Common myeloid progenitor, CD34-positive (primary cell): Measurements from ENCODE around the gene MYZAP.
A peak's percentile ranks its signal among the peaks of the same experiment; 100 is the strongest.

Experiments used
- CTCF ChIA-PET: fragments of 350-600 bp; sonication (Branson Sonifier 250); formaldehyde crosslinking; loops from one replicate; lab custom pipeline; 2021; ENCODE audit warnings: antibody characterized with exemption; lab: Charles Lee
- POLR2A ChIA-PET: fragments of 350-600 bp; sonication (Branson Sonifier 250); formaldehyde crosslinking; loops from one replicate; lab custom pipeline; 2021; ENCODE audit warnings: antibody characterized with exemption; lab: Charles Lee
- DNase-seq, 3 donors: peaks; one replicate each; pipeline versions ENCODE4 v3.0.0 to v3.0.0-alpha.2; 2013
- H3K27ac ChIP-seq, 2 experiments: 1 replicate in 1 of 2; 2 replicates in 1 of 2; pipeline ENCODE4 v1.7.0; 2013; ENCODE audit warnings: inconsistent platforms in 2 of 2, low read length in 2 of 2, mild to moderate bottlenecking in 2 of 2, low read depth in 1 of 2, moderate library complexity in 1 of 2; ENCODE audit not compliant: severe bottlenecking in 2 of 2, insufficient read depth in 1 of 2, poor library complexity in 1 of 2
- H3K27me3 ChIP-seq, 5 experiments: replicated peaks in 2 of 5; 1 replicate in 3 of 5; 2 replicates in 2 of 5; pipeline versions ENCODE4 v1.6.1 to v1.7.0; 2013; ENCODE audit warnings: low read length in 4 of 5, mild to moderate bottlenecking in 2 of 5, moderate library complexity in 2 of 5, inconsistent platforms in 1 of 5; ENCODE audit not compliant: insufficient read depth in 5 of 5, control insufficient read depth in 4 of 5
- H3K36me3 ChIP-seq, 4 experiments: 1 replicate in 2 of 4; 2 replicates in 2 of 4; pipeline versions ENCODE4 v1.6.1 to v1.7.0; 2013; ENCODE audit warnings: low read length in 3 of 4, control low read depth in 1 of 4, mild to moderate bottlenecking in 1 of 4; ENCODE audit not compliant: control insufficient read depth in 4 of 4, insufficient read depth in 4 of 4
- H3K4me1 ChIP-seq, 4 experiments: 1 replicate in 3 of 4; 2 replicates in 1 of 4; pipeline versions ENCODE4 v1.6.1 to v1.7.1; 2013; ENCODE audit warnings: low read length in 3 of 4, mild to moderate bottlenecking in 3 of 4, control low read depth in 1 of 4, inconsistent platforms in 1 of 4, moderate library complexity in 1 of 4; ENCODE audit not compliant: control insufficient read depth in 4 of 4, insufficient read depth in 4 of 4; ENCODE audit errors: control extremely low read depth in 1 of 4
- H3K4me3 ChIP-seq, 7 experiments: 1 replicate in 4 of 7; 2 replicates in 3 of 7; pipeline versions ENCODE4 v1.5.1 to v1.7.0; 2013; ENCODE audit warnings: mild to moderate bottlenecking in 7 of 7, low read length in 6 of 7, moderate library complexity in 6 of 7, inconsistent platforms in 2 of 7, low read depth in 2 of 7, control low read depth in 1 of 7; ENCODE audit not compliant: insufficient read depth in 4 of 7, control insufficient read depth in 1 of 7; ENCODE audit errors: extremely low read depth in 1 of 7
- H3K9me3 ChIP-seq, 5 experiments: 1 replicate in 4 of 5; 2 replicates in 1 of 5; pipeline versions ENCODE4 v1.6.1 to v1.7.1; 2013; ENCODE audit warnings: low read length in 4 of 5, mild to moderate bottlenecking in 2 of 5, inconsistent platforms in 1 of 5, low read depth in 1 of 5, moderate library complexity in 1 of 5; ENCODE audit not compliant: control insufficient read depth in 4 of 5, insufficient read depth in 2 of 5; ENCODE audit errors: control extremely low read depth in 1 of 5
- WGBS: methylation state at CpG from one replicate; pipeline ENCODE4 v1.1.5; 2013; ENCODE audit not compliant: insufficient coverage; 5-methylcytosine and 5-hydroxymethylcytosine counted together

MYZAP gene

DNA sequence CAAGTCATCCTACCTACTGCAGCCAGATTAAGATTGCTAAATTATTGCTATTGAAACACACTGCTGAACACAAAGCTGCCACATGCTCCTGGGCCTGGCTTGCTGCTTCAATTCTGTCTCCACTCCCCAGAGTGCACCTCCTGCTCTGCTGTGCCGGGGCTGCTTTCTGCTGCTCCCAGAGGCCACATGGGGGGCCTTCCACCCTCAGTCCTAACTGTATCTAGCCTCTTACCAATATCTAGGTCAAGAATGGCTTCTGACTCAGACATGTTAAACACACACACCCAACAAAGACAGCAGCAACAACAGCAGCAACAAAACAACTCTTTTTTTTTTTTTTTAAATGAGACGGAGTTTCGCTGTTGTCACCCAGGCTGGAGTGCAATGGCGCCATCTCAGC is 33.0 kb downstream of the MYZAP start:
- no peak for DNase-seq
- ChIA-PET CTCF (no interaction called here), POLR2A (no interaction called here)
- Histone ChIP-seq H3K9me3 (no peaks in the 10 kb centered on the region), H3K4me3 (no peak overlapping the region), H3K27ac (no peak overlapping the region), H3K4me1 (peaks cover 0 to 9% (median 0%) of the 10 kb centered on the region in 4 experiments), H3K27me3 (peaks cover 0 to 3% (median 0%) of the 10 kb centered on the region in 5 experiments), H3K36me3 (no peaks in the 10 kb centered on the region)
- 95% methylated on average over 3 of the region's 4 CpGs for WGBS

DNA sequence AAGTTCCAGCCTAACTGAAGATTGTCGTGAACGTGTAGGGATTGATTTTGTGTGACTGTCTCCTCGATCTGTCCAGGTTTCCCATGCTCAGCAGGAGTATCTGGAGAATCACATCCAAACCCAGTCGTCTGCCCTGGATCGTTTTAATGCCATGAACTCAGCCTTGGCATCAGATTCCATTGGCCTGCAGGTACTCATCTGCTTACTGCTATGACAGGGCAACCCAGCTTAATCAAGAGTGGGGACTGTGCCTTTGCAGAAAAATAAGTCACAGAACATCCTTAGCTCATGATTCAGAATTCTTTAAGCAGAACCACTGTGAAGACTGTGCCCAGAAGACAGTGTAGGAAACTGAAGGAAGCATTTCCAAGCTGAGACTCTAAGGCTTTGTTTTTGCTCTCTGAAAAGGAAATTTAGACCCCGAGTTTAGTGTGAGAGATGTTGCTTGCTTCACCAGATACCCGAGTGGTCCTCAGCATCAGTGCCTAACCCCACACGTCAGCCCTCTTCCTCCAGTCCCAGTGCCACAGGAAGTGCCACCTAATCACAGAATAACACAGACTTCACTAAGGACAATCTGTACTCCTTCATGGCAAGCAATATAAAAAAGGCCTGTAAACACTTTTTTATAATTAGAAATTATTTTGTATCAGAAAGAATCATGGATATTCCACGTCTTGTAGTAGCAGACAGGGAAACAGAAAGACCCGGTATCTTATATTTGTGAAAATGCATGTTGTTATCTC is 34.2 kb downstream of the MYZAP start:
- peaks cover 0 to 9% (median 0%) of the 10 kb centered on the region in 4 experiments for H3K4me1 ChIP-seq
- no peaks in the 10 kb centered on the region for H3K36me3 ChIP-seq
- H3K27ac ChIP-seq, result no peak overlapping the region
- ChIA-PET CTCF (no interaction called here), POLR2A (no interaction called here)
- H3K27me3 ChIP-seq, result peaks cover 0 to 3% (median 0%) of the 10 kb centered on the region in 5 experiments
- DNase-seq, result peak in 1 of 3 donors; percentile 7
- 99% methylated on average over 5 of the region's 10 CpGs for WGBS
- H3K4me3 ChIP-seq, result no peak overlapping the region
- H3K9me3 ChIP-seq, result no peaks in the 10 kb centered on the region

- WGBS, result 25% methylated on average over 3 of the region's 8 CpGs
- Histone ChIP-seq H3K36me3 (no peaks in the 10 kb centered on the region), H3K27me3 (peaks cover 0 to 3% (median 0%) of the 10 kb centered on the region in 5 experiments), H3K9me3 (no peaks in the 10 kb centered on the region), H3K4me3 (no peak overlapping the region), H3K27ac (no peak overlapping the region), H3K4me1 (peaks cover 0 to 9% (median 0%) of the 10 kb centered on the region in 4 experiments)
- ChIA-PET POLR2A (no interaction called here), CTCF (interaction anchor here (0.7 kb wide), 1 partner anchor 280 kb away, joined by 3 read pairs; no protein-coding TSS in a partner anchor)
- no peak for DNase-seq
Observed at GRCh38 chr15:57626713-57627440, 35.2 kb downstream of the MYZAP start.

DNA sequence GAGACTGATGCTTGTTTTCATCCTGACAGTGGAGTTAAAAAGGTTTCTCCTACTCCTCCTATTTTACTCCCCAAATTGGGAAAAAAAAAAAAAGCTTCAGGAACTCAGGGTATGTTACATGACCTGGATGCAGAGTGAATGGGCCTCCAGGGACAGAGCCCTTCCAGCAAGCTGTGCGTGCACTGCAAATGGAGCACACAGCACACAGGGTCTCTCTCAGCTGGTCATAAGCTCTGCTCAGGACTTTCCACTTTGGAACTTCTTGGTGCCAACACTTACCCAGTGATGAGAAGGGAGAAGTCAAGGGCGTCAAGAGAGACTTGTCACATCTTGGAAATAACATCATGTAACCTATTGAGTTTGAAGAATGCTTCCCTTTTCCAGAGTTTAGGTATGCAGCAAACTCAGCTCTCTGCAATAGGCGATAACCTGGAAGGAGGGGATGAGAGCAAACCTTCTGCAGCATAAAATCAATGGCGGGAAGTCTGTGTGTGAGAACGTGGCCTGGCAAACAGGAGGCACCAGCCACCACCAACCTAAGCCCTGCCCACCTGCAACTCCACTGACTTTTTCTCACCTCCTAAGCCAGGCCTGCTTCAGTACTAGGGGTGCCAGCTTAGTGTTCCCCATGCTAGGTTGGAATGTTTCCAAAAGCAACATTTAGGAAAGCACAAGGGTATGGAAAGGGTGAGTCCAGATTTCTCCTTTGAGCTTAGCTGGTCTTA is 39.8 kb downstream of the MYZAP start:
- no peaks in the 10 kb centered on the region for H3K36me3 ChIP-seq
- no peak for DNase-seq
- H3K27ac ChIP-seq, result no peak overlapping the region
- 100% methylated on average over 1 of the region's 5 CpGs for WGBS
- ChIA-PET POLR2A (no interaction called here), CTCF (no interaction called here)
- peaks cover 0 to 6% (median 0%) of the 10 kb centered on the region in 4 experiments for H3K4me1 ChIP-seq
- H3K27me3 ChIP-seq, result peaks cover 0 to 3% (median 0%) of the 10 kb centered on the region in 5 experiments
- no peaks in the 10 kb centered on the region for H3K9me3 ChIP-seq
- H3K4me3 ChIP-seq, result no peak overlapping the region

DNA sequence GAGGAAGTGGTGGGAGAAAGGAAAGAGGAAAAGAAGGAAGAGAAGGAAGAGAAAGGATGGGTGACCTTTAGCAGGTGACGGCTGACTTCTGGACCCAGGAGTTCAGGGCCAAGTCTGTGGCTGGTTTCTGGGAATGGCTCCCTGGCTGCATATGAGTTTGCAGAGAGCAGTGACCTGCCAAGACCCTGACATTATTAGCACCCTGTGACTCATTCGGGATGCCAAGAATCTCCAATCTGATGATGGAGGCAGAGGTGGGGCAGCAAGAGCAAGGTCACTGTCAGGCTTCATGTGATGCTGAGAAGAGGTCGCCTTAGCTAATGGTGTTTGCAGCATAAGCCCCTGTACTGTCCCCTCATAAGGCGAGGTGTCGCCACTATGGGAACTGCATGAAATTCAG is 42.6 kb downstream of the MYZAP start:
- WGBS, result 97% methylated on average over 5 of the region's 5 CpGs
- H3K4me3 ChIP-seq, result no peak overlapping the region
- CTCF ChIA-PET, result interaction anchor here (1.1 kb wide), 1 partner anchor 25 kb away, joined by 3 read pairs; no protein-coding TSS in a partner anchor
- no peaks in the 10 kb centered on the region for H3K4me1 ChIP-seq
- no peaks in the 10 kb centered on the region for H3K9me3 ChIP-seq
- H3K36me3 ChIP-seq, result no peaks in the 10 kb centered on the region
- no peak overlapping the region for H3K27ac ChIP-seq
- POLR2A ChIA-PET, result no interaction called here
- no peak for DNase-seq
- no peaks in the 10 kb centered on the region for H3K27me3 ChIP-seq

GRCh38 chr15:57635300-57635909 is 43.7 kb downstream of the MYZAP start:
- no peak overlapping the region for H3K4me3 ChIP-seq
- no peak overlapping the region for H3K27ac ChIP-seq
- 95% methylated on average over 6 of the region's 7 CpGs for WGBS
- H3K27me3 ChIP-seq, result no peaks in the 10 kb centered on the region
- no peak for DNase-seq
- ChIA-PET CTCF (interaction anchor here (1.3 kb wide), 1 partner anchor 75 kb away, joined by 3 read pairs; no protein-coding TSS in a partner anchor), POLR2A (no interaction called here)
- H3K9me3 ChIP-seq, result no peaks in the 10 kb centered on the region
- no peaks in the 10 kb centered on the region for H3K36me3 ChIP-seq
- H3K4me1 ChIP-seq, result no peaks in the 10 kb centered on the region
